Measurements from ENCODE around the gene CBX1. TPM values are rescaled to one million over a fixed set of nuclear protein-coding genes. Genes with fewer than 3 reads are reported as not detected.
A peak's percentile ranks its signal among the peaks of the same experiment; 100 is the strongest.

Gene CBX1
- total and polyA plus RNA-seq, 2 experiments from 2014 or later: 127 to 223 TPM

- TF ChIP-seq, protein P1, sequence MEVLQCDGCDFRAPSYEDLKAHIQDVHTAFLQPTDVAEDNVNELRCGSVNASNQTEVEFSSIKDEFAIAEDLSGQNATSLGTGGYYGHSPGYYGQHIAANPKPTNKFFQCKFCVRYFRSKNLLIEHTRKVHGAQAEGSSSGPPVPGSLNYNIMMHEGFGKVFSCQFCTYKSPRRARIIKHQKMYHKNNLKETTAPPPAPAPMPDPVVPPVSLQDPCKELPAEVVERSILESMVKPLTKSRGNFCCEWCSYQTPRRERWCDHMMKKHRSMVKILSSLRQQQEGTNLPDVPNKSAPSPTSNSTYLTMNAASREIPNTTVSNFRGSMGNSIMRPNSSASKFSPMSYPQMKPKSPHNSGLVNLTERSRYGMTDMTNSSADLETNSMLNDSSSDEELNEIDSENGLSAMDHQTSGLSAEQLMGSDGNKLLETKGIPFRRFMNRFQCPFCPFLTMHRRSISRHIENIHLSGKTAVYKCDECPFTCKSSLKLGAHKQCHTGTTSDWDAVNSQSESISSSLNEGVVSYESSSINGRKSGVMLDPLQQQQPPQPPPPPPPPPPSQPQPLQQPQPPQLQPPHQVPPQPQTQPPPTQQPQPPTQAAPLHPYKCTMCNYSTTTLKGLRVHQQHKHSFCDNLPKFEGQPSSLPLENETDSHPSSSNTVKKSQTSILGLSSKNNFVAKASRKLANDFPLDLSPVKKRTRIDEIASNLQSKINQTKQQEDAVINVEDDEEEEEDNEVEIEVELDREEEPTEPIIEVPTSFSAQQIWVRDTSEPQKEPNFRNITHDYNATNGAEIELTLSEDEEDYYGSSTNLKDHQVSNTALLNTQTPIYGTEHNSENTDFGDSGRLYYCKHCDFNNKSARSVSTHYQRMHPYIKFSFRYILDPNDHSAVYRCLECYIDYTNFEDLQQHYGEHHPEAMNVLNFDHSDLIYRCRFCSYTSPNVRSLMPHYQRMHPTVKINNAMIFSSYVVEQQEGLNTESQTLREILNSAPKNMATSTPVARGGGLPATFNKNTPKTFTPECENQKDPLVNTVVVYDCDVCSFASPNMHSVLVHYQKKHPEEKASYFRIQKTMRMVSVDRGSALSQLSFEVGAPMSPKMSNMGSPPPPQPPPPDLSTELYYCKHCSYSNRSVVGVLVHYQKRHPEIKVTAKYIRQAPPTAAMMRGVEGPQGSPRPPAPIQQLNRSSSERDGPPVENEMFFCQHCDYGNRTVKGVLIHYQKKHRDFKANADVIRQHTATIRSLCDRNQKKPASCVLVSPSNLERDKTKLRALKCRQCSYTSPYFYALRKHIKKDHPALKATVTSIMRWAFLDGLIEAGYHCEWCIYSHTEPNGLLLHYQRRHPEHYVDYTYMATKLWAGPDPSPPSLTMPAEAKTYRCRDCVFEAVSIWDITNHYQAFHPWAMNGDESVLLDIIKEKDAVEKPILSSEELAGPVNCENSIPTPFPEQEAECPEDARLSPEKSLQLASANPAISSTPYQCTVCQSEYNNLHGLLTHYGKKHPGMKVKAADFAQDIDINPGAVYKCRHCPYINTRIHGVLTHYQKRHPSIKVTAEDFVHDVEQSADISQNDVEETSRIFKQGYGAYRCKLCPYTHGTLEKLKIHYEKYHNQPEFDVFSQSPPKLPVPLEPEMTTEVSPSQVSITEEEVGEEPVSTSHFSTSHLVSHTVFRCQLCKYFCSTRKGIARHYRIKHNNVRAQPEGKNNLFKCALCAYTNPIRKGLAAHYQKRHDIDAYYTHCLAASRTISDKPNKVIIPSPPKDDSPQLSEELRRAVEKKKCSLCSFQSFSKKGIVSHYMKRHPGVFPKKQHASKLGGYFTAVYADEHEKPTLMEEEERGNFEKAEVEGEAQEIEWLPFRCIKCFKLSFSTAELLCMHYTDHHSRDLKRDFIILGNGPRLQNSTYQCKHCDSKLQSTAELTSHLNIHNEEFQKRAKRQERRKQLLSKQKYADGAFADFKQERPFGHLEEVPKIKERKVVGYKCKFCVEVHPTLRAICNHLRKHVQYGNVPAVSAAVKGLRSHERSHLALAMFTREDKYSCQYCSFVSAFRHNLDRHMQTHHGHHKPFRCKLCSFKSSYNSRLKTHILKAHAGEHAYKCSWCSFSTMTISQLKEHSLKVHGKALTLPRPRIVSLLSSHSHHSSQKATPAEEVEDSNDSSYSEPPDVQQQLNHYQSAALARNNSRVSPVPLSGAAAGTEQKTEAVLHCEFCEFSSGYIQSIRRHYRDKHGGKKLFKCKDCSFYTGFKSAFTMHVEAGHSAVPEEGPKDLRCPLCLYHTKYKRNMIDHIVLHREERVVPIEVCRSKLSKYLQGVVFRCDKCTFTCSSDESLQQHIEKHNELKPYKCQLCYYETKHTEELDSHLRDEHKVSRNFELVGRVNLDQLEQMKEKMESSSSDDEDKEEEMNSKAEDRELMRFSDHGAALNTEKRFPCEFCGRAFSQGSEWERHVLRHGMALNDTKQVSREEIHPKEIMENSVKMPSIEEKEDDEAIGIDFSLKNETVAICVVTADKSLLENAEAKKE (CRISPR knock-in tag; IDR thresholded peaks at IDR 0.05): no peak
Measured at GRCh38 chr17:48067245-48067644, 34.0 kb downstream of the CBX1 start (continued).

DNA sequence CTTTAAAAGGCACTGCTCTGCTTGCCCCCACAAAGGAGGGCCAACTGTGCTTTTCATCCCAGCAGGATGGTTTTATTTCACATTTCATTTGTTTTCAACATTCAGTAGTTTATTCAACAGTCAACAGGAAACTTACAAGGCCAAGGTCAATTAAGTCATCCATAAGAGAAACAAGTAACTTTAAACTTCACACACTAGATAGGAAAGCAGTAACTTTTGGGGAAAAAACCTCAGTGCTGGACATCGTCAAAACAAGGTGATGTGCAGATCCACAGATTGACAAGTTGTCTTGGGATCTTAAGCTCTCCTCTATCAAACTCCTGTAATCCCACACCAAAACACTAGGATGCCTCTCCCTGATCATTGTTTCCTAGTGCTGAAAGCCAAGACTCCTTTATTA is 34.6 kb downstream of the CBX1 start:
- peaks cover 11% of the 10 kb centered on the region for H3K4me1 ChIP-seq (ENCODE audit: insufficient read depth)
- peaks cover 21% of the 10 kb centered on the region for H3K4me1 Mint-ChIP-seq
- DNase-seq (ENCODE audit: low spot score) (peak; percentile 29), ATAC-seq (peak; percentile 13)
- H4K20me1 ChIP-seq (replicated peaks; ENCODE audit: insufficient read depth): peaks cover 34% of the 10 kb centered on the region
- H3K36me3 ChIP-seq (ENCODE audit: insufficient read depth): peaks cover 41% of the 10 kb centered on the region
- H3K4me2 ChIP-seq: peak overlapping the region; percentile 46
- no peaks in the 10 kb centered on the region for H3K9me2 ChIP-seq (ENCODE audit: insufficient read depth)
- TF ChIP-seq ZNF114 (CRISPR knock-in tag; IDR thresholded peaks at IDR 0.05) (no peak), POLR2AphosphoS5 (IDR thresholded peaks at IDR 0.05; ENCODE audit: low read depth) (peak; percentile 16; the same call in 1 of the 2 replicates), EZH2 (IDR thresholded peaks at IDR 0.05; ENCODE audit: low read depth, unreplicated experiment) (no peak), ETS1 (IDR thresholded peaks at IDR 0.05) (no peak)
- no peak overlapping the region; the same call in 2 of the 3 replicates for H3K4me3 Mint-ChIP-seq
- no peak overlapping the region for H3K4me3 ChIP-seq
- H3K36me3 Mint-ChIP-seq (ENCODE audit: low read depth): peaks cover 78% of the 10 kb centered on the region
- H2AFZ ChIP-seq: no peak overlapping the region
- no peaks in the 10 kb centered on the region for H3K9me3 Mint-ChIP-seq
- H3K27ac Mint-ChIP-seq: no peak overlapping the region
- peaks cover 43% of the 10 kb centered on the region for H3F3A ChIP-seq (replicated peaks; ENCODE audit: low read depth)
- no peaks in the 10 kb centered on the region for H3K27me3 ChIP-seq (ENCODE audit: insufficient read depth)
- peaks cover 12% of the 10 kb centered on the region for H3K79me2 ChIP-seq (replicated peaks; ENCODE audit: insufficient read depth)
- peak overlapping the region; percentile 42; the same call in 1 of the 2 replicates for H3K27ac ChIP-seq (ENCODE audit: low read depth)
- peaks cover 8% of the 10 kb centered on the region for H3K27me3 Mint-ChIP-seq (ENCODE audit: insufficient read depth, low read depth, poor library complexity)

Measured in GM23338 (cell line).